ENCODE data around the gene LMAN2L. TPM values are rescaled to one million over a fixed set of nuclear protein-coding genes. Genes with fewer than 3 reads are reported as not detected.

LMAN2L gene
- total RNA-seq, 6 donors from 2014 or later = 11.5 to 18.9 (median 15.2) TPM

GRCh38 chr2:96757477-96757860, 17.6 kb upstream of the LMAN2L start:
- no peak for DNase-seq
- TF ChIP-seq POLR2A (IDR thresholded peaks at IDR 0.05) (no peak), POLR2AphosphoS5 (IDR thresholded peaks at IDR 0.05) (no peak), EP300 (IDR thresholded peaks at IDR 0.05) (no peak)
- TF ChIP-seq, protein P1, sequence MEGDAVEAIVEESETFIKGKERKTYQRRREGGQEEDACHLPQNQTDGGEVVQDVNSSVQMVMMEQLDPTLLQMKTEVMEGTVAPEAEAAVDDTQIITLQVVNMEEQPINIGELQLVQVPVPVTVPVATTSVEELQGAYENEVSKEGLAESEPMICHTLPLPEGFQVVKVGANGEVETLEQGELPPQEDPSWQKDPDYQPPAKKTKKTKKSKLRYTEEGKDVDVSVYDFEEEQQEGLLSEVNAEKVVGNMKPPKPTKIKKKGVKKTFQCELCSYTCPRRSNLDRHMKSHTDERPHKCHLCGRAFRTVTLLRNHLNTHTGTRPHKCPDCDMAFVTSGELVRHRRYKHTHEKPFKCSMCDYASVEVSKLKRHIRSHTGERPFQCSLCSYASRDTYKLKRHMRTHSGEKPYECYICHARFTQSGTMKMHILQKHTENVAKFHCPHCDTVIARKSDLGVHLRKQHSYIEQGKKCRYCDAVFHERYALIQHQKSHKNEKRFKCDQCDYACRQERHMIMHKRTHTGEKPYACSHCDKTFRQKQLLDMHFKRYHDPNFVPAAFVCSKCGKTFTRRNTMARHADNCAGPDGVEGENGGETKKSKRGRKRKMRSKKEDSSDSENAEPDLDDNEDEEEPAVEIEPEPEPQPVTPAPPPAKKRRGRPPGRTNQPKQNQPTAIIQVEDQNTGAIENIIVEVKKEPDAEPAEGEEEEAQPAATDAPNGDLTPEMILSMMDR (IDR thresholded peaks at IDR 0.05) = no peak
- no peak overlapping the region for H3K27ac ChIP-seq
- no peak overlapping the region for H3K4me3 ChIP-seq
- no peaks in the 10 kb centered on the region for H3K36me3 ChIP-seq
- no peak for ATAC-seq (ENCODE audit: low FRiP score in 2 of 2)
- H3K9me3 ChIP-seq = no peaks in the 10 kb centered on the region
- H3K27me3 ChIP-seq = no peaks in the 10 kb centered on the region
- H3K4me1 ChIP-seq = peaks cover 17 to 24% (median 20%) of the 10 kb centered on the region in 4 donors
- 97 to 100% methylated on average over 1 to 6 of the region's 6 CpGs for WGBS, 2 donors

- peaks cover 12 to 19% (median 15%) of the 10 kb centered on the region in 4 donors for H3K4me1 ChIP-seq
- H3K36me3 ChIP-seq = no peaks in the 10 kb centered on the region
- TF ChIP-seq EP300 (IDR thresholded peaks at IDR 0.05) = no peak
- TF ChIP-seq POLR2A (IDR thresholded peaks at IDR 0.05) = no peak
- no peak for TF ChIP-seq POLR2AphosphoS5 (IDR thresholded peaks at IDR 0.05)
- TF ChIP-seq, protein P1 (IDR thresholded peaks at IDR 0.05) = no peak
- WGBS, 2 donors = 79 to 83% methylated on average over 5 of the region's 5 CpGs
- H3K27ac ChIP-seq = no peak overlapping the region
- no peaks in the 10 kb centered on the region for H3K27me3 ChIP-seq
- DNase-seq = no peak
- H3K4me3 ChIP-seq = no peak overlapping the region
- H3K9me3 ChIP-seq = no peaks in the 10 kb centered on the region
- ATAC-seq (ENCODE audit: low FRiP score in 2 of 2) = no peak
Observed at GRCh38 chr2:96756788-96757476, 17.1 kb upstream of the LMAN2L start.

DNA sequence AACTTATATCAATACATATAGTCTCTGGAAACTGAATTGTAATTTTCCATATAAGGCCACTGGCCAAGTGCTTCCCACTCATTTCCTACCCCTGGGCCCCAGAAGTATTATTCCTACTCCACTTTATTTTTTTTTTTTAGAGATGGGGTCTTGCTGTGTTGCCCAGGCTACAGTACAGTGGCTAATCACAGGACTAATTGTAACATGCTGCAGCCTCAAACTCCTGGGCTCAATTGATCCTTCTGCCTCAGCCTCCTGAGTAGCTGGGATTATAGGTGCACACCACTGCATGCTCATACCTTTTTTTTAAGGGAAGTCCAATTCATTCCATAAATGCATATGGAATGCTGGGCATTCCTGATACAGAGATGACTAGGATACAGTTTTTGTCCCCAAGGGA, 14.5 kb upstream of the LMAN2L start:
- TF ChIP-seq EP300 (IDR thresholded peaks at IDR 0.05) = no peak
- TF ChIP-seq POLR2AphosphoS5 (IDR thresholded peaks at IDR 0.05) = no peak
- TF ChIP-seq, protein P1 (IDR thresholded peaks at IDR 0.05) = no peak
- Histone ChIP-seq H3K27me3 (no peaks in the 10 kb centered on the region), H3K4me1 (no peaks in the 10 kb centered on the region), H3K4me3 (no peak overlapping the region), H3K27ac (no peak overlapping the region), H3K9me3 (no peaks in the 10 kb centered on the region), H3K36me3 (no peaks in the 10 kb centered on the region)
- ATAC-seq (ENCODE audit: low FRiP score in 2 of 2) = no peak
- DNase-seq = no peak

DNA sequence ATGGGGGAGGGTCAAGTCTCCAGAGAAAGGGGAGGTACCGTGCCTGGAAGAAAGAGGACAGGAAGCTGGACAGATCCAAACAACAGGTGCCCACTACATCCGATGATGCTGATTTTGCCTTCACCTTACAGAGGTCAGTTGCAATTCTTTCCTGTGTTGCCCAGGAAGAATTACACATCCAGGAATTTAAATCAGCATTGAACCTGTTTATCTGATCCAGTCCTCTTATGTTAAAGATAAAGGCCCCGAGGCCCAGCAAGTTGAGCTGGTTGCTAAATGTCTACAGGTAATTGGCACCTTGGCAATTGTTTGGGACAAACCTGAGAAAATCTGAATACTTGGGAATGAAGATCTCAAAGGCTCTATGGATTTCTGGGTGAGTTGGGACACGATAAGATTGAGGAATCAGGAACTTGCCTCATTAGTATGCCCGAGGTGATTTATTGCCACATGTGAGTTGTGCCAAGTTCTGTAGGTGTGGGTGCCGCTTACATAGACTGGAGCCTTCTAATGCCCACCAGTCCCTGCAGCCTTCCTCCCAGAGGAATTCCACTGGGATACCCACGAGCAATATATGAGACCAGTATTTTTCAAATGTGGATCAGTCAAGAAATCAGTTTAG, 13.9 kb upstream of the LMAN2L start:
- TF ChIP-seq, protein P1 (IDR thresholded peaks at IDR 0.05) = no peak
- no peak for TF ChIP-seq POLR2A (IDR thresholded peaks at IDR 0.05)
- no peak for TF ChIP-seq EP300 (IDR thresholded peaks at IDR 0.05)
- no peak for TF ChIP-seq POLR2AphosphoS5 (IDR thresholded peaks at IDR 0.05)
- no peaks in the 10 kb centered on the region for H3K4me1 ChIP-seq
- no peak overlapping the region for H3K27ac ChIP-seq
- 51 to 53% methylated on average over 7 of the region's 7 CpGs for WGBS, 2 donors
- H3K9me3 ChIP-seq = no peaks in the 10 kb centered on the region
- ATAC-seq (ENCODE audit: low FRiP score in 2 of 2) (no peak), DNase-seq (no peak)
- no peaks in the 10 kb centered on the region for H3K36me3 ChIP-seq
- no peak overlapping the region for H3K4me3 ChIP-seq
- no peaks in the 10 kb centered on the region for H3K27me3 ChIP-seq

DNA sequence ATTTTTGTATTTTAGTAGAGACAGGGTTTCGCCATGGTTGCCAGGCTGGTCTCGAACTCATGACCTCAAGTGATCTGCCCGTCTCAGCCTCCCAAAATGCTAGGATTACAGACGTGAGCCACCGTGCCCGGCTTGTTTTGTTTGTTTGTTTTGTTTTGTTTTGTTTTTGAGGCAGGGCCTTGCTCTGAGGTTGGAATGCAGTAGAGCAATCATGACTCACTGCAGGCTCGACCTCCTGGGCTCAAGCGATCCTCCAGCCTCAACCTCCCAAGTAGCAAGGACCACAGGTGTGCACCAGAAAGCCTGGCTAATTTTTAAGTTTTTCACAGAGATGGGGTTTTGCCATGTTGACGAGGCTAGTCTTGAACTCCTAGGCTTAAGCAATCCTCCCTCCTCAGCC, 11.9 kb upstream of the LMAN2L start:
- TF ChIP-seq POLR2A (IDR thresholded peaks at IDR 0.05) = no peak
- TF ChIP-seq POLR2AphosphoS5 (IDR thresholded peaks at IDR 0.05) = no peak
- TF ChIP-seq EP300 (IDR thresholded peaks at IDR 0.05) = no peak
- TF ChIP-seq, protein P1 (IDR thresholded peaks at IDR 0.05) = no peak
- Histone ChIP-seq H3K27me3 (no peaks in the 10 kb centered on the region), H3K36me3 (no peaks in the 10 kb centered on the region), H3K4me1 (no peaks in the 10 kb centered on the region), H3K9me3 (no peaks in the 10 kb centered on the region), H3K4me3 (no peak overlapping the region), H3K27ac (no peak overlapping the region)
- ATAC-seq (ENCODE audit: low FRiP score in 2 of 2) (no peak), DNase-seq (no peak)
- 87 to 91% methylated on average over 9 of the region's 9 CpGs for WGBS, 2 donors
